HG03354 (cell line): ENCODE measurements around the gene ADAMTSL2.

Experiments
- ATAC-seq: cut with Tn5 transposase; IDR thresholded peaks from one replicate; pipeline ENCODE4 v1.9.1; 2021; ENCODE audit warnings: mild to moderate bottlenecking; ENCODE audit not compliant: unreplicated experiment, poor library complexity, severe bottlenecking

The ADAMTSL2 gene

GRCh38 chr9:133612816-133613215, 78.3 kb downstream of the ADAMTSL2 start:
- ATAC-seq, result no peak

DNA sequence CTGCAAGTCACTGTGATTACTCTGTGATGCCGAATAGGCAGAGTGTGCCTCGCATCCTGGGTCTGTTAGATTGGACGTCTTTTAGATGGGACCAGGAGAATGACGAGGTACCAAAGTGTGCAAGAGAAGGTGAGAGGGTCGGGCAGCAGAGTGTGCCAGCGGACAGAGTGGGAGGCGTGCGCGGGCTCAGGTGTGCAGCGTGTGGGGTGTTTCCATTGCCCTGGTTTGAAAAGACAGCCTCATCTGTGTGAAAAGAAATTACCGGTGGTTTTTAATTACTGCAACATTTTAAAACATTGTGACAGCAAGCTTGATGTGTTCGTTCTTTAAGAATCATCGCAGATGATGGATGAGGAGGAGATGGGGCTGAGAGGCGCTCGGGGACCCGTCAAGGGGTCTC, 78.9 kb downstream of the ADAMTSL2 start:
- ATAC-seq, result no peak

DNA sequence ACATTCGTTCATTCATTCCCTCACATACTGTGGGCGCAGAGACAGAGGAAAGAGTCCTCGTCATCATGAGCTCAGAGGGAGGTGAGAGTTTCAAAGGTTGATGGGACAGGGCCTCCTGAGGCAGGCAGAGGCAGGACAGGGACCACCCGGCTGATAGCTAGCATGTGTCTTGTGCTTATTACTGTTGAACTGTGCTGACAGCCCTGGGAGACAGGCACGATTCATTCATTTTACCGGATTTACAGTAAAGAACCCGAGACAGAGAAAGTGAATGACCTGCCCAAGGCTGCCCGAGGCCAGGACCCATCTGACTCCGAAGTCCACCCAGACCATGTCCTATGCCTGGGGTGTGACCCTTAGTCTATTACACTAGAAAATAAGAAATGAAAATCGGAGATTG, 79.6 kb downstream of the ADAMTSL2 start:
- ATAC-seq, result no peak

- no peak for ATAC-seq
Observed at GRCh38 chr9:133614678-133615077, 80.2 kb downstream of the ADAMTSL2 start.

DNA sequence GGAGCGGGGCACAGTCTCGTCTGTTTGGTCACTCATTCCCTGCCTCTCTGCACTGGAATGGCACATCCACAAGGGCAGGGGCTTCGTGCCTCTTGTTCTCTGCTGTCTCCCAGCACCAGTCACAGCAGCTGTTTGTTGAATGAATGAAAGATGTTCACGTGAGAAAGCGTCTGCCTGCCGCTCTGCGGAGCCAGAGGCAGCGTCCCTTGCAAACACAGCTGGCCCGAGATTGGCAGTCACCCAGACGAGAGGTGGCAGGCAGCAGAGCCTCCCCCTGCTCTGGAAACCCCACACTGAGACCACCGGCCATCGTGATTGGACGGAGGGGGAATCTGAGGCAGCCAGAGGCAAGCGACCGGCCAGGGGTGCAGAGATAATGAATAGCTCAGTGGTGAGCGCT, 80.7 kb downstream of the ADAMTSL2 start:
- no peak for ATAC-seq

DNA sequence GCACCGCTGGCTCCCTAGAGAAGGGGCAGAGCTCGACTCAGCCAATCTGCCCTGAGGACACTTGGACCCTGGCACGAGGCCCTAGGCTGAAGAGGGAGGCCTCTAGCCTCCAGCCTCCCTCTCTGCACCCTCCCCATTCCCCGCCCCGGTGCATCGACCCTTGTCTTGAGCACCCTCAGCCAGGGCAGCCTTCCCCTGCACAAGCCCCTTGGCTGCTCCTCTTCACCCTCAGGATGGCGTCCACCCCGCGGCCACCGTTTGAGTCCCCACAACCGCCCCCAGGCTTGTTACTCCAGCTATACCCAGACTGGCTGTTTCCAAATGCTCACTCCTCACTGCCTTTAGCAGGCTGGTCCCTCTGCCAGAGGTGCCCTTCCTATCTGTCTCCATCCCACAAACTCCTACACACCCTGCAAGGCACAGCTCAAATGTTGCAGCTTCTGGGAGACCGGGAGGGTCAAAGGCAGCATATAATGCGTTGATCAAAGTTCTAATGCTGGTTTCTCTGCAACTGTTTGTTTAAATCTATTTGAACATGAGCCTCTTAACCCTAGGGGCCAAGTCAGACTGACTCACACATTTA, 81.2 kb downstream of the ADAMTSL2 start:
- ATAC-seq, result no peak

DNA sequence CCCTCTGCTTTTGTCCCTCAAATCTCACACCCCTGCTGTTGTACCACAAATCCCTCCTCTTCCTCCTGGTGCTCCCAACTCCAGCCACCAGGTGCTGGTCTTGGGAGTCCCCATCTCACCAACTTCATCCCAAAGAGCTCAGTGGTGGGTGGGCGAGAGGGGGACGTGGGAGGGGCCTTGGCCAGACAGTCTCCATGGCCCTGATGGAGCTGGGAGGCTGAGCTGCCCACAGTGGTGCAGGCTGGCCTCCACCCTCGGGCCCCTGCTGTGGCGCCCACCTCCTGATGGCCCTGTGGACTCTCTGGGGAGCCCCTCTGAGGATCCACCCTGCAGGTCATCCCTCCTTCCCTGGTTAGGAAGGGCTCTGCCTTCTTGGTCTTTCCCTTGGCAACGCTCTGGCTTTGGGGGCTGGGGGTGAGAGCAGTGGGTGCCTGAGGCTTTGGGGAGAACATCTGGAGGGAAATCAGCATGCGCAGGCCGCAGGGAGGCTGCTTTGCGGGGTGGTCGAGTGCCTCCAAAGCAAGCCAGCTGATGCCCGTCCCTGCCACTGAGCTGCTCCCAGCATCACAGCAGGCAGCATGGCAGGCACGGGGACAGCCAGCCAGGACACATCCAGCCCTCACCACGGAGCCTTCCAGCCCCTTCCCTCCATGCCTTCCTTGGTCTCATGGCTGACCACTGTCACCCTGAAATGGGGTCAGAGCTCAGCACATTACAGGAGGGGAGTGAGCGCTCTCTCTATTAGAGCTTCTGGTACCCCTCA, 82.3 kb downstream of the ADAMTSL2 start:
- ATAC-seq, result no peak

GRCh38 chr9:133618726-133619125, 84.2 kb downstream of the ADAMTSL2 start:
- no peak for ATAC-seq

DNA sequence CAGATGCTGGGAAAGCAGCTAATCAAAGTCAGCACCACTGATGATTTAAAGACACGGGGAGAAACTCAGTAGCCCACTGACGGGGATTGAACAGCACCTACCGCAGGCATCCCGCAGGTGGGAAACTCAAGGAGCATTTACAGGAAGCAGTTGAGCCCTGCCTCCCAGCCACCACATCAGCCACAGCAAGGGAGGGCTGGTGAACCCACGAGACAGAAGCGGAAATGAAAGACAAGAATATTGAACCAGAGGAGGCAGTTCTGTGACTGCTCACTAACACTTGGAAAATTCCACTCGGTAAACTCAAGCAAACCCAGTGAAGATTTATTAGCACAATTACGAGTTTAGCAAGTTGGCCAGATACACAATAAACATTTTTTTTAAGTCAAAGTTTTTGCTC, 85.3 kb downstream of the ADAMTSL2 start:
- ATAC-seq, result no peak

DNA sequence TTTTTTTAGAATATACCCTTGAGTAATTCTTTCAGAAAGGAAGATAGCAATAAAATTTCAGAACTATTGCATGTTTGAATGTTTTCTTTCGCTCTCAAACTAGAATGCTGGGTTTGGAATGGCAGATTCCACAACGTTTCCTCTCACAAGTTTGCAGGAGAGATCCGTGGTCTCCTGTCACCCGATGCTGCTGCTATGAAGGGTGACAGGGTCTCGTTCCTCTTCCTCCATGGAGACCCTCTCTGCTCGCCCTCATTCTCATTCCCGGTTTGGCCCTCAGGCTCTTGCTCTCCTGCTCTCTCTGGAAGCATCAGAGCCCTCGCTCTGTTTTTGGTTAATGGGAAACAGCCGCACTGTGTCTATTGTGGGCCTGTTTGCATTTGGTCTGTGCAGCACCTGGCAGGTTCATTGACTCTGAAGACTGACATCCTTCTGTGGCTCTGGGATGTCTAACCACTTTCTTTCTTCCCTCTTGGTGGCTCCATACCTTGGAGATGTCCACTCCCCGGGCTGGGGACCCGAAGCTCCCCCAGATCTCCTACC, 87.3 kb downstream of the ADAMTSL2 start:
- ATAC-seq, result no peak

DNA sequence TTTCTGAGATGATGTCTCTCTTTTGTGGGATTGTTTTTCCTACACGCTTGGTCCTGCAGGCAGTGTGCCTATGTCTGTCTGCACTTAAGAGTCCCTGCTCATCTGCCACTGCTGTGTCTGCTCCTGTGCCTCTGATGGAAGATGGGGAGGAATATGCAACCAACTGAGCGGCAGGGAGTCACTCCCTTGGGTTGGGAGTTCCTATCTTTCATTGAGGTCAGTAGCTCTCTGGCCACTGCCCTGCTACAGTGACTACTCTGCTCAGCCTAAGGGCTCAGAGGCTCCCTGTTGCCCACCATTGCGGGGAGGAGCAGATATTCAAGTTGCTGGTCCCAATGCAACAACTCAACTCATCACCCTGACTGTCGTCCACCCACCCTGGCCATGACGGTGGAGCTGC, 88.1 kb downstream of the ADAMTSL2 start:
- no peak for ATAC-seq
